ENCODE data around the gene DMD. TPM values are rescaled to one million over a fixed set of nuclear protein-coding genes. Genes with fewer than 3 reads are reported as not detected.

Gene DMD
- total and polyA plus RNA-seq, 2 of the 8 experiments (the other 6 are each of a cell fraction or from before 2014, with no cell fraction given), result 4.8 to 7.4 TPM

DNA sequence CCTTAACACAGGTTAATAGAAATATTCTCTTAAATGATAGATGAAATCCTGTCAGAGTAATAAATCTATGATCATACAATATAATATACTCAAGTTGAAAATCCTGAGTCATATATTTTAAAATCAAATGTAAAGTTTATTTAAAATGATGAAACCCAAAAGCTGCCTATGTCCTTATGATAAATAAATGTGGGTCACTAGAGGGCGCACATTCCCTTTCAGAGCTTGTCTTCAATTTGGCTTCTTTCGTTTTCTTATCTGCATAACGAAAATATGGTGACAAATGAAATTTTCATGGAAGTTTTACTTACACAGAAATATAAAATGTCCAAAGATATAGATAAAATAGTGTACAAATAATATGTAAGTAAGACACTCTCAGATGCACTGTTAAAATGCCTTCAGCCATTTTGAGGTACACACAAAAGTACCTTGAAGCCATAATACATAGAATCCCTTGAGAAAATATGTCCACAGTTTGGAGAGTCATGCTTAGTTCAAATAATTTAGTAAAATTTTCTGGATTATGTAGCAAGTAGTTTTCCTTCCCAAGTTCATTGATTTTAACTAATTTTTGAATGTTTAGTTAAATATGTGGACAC, 680.4 kb downstream of the DMD start:
- POLR2A ChIA-PET (ENCODE audit: partially characterized antibody), result no interaction called here
- H3K4me2 ChIP-seq (ENCODE audit: insufficient read depth in 1 of 2, low read depth in 2 of 2, low read length in 2 of 2), result no peak overlapping the region

More for the DNA sequence above, 680.4 kb downstream of the DMD start:
- Histone ChIP-seq H3K4me1 (replicated peaks in 1 of 4; ENCODE audit: control insufficient read depth in 3 of 4, insufficient read depth in 4 of 4, low read length in 3 of 4) (no peaks in the 10 kb centered on the region), H2AFZ (ENCODE audit: low read length) (no peak overlapping the region), H3K36me3 (ENCODE audit: control insufficient read depth in 2 of 4, insufficient read depth in 4 of 4, low read length in 3 of 4) (no peaks in the 10 kb centered on the region), H3K18ac (ENCODE audit: extremely low read depth, low read length) (no peak overlapping the region), H3K9me3 (ENCODE audit: insufficient read depth in 2 of 2, low read depth in 1 of 2, low read length in 1 of 2) (no peaks in the 10 kb centered on the region), H3K9ac (replicated peaks in 1 of 4; ENCODE audit: extremely low read depth in 1 of 4, low read depth in 3 of 4, low read length in 3 of 4) (no peak overlapping the region), H3K14ac (ENCODE audit: insufficient read length) (no peak overlapping the region), H3K4ac (replicated peaks; ENCODE audit: insufficient read length, low read depth, low read length) (no peak overlapping the region), H4K8ac (ENCODE audit: extremely low read depth, insufficient read depth, low read length) (no peak overlapping the region), H3K27me3 (replicated peaks in 1 of 4; ENCODE audit: control insufficient read depth in 3 of 4, extremely low read depth in 1 of 4, insufficient read depth in 3 of 4, low read length in 3 of 4) (no peaks in the 10 kb centered on the region), H2AK5ac (ENCODE audit: low read depth, low read length) (no peak overlapping the region), H4K91ac (replicated peaks; ENCODE audit: insufficient read length, low read length) (no peak overlapping the region), H3K27ac (ENCODE audit: low read depth, low read length) (no peak overlapping the region), H2BK120ac (replicated peaks; ENCODE audit: low read depth, low read length) (no peak overlapping the region), H3K23ac (ENCODE audit: insufficient read length) (no peak overlapping the region), H2BK15ac (ENCODE audit: low read length) (no peak overlapping the region), H3K4me3 (ENCODE audit: extremely low read depth in 1 of 4, insufficient read depth in 2 of 4, low read depth in 3 of 4, low read length in 4 of 4) (no peak overlapping the region), H4K20me1 (replicated peaks in 1 of 2; ENCODE audit: control insufficient read depth in 1 of 2, insufficient read depth in 2 of 2, low read length in 2 of 2) (no peaks in the 10 kb centered on the region), H2BK12ac (ENCODE audit: low read depth, low read length) (no peak overlapping the region), H3K79me2 (ENCODE audit: control insufficient read depth in 1 of 2, insufficient read depth in 2 of 2, low read length in 2 of 2) (no peaks in the 10 kb centered on the region), H4K5ac (ENCODE audit: insufficient read length, low read depth, low read length) (no peak overlapping the region), H3K56ac (replicated peaks; ENCODE audit: insufficient read length, low read depth, low read length) (no peak overlapping the region), H2BK5ac (ENCODE audit: low read depth, low read length) (no peak overlapping the region), H2BK20ac (ENCODE audit: low read length) (no peak overlapping the region), H3K23me2 (ENCODE audit: low read depth, low read length) (no peaks in the 10 kb centered on the region), H3K79me1 (ENCODE audit: low read depth, low read length) (no peaks in the 10 kb centered on the region)
- peak; percentile 56 to 59 for TF ChIP-seq RAD21 (IDR thresholded peaks at IDR 0.05 in 1 of 2, conservative IDR thresholded peaks at IDR 0.05 in 1 of 2; ENCODE audit: low read depth in 2 of 2, low read length in 2 of 2)
- TF ChIP-seq, protein P1, sequence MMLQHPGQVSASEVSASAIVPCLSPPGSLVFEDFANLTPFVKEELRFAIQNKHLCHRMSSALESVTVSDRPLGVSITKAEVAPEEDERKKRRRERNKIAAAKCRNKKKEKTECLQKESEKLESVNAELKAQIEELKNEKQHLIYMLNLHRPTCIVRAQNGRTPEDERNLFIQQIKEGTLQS (IDR thresholded peaks at IDR 0.05; ENCODE audit: insufficient read depth, low read depth, low read length), result no peak
- TF ChIP-seq, protein P2, sequence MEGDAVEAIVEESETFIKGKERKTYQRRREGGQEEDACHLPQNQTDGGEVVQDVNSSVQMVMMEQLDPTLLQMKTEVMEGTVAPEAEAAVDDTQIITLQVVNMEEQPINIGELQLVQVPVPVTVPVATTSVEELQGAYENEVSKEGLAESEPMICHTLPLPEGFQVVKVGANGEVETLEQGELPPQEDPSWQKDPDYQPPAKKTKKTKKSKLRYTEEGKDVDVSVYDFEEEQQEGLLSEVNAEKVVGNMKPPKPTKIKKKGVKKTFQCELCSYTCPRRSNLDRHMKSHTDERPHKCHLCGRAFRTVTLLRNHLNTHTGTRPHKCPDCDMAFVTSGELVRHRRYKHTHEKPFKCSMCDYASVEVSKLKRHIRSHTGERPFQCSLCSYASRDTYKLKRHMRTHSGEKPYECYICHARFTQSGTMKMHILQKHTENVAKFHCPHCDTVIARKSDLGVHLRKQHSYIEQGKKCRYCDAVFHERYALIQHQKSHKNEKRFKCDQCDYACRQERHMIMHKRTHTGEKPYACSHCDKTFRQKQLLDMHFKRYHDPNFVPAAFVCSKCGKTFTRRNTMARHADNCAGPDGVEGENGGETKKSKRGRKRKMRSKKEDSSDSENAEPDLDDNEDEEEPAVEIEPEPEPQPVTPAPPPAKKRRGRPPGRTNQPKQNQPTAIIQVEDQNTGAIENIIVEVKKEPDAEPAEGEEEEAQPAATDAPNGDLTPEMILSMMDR (IDR thresholded peaks at IDR 0.05; ENCODE audit: control extremely low read depth in 1 of 3, insufficient read depth in 1 of 3, low read depth in 1 of 3, low read length in 3 of 3), result peak in 2 of 3 experiments; percentile 13 to 23; a peak in 2 of 4 replicates
- DNase-seq (ENCODE audit: low read depth in 1 of 2, low spot score in 2 of 2) (no peak), FAIRE-seq (peak; percentile 50)
- CTCF ChIA-PET (ENCODE audit: partially characterized antibody), result interaction anchor here (0.6 to 2.4 kb wide), 6 partner anchors 11 to 1796 kb away, joined by 3 to 7 read pairs (median 3); no protein-coding TSS in a partner anchor
- WGBS, 2 experiments (ENCODE audit: extremely low coverage in 1 of 2, insufficient coverage in 1 of 2, insufficient read length in 1 of 2, insufficient replicate concordance in 2 of 2, low coverage in 1 of 2, low lambda C conversion rate in 2 of 2, missing lambda C conversion rate in 1 of 2), result 8% methylated on average over 3 of the region's 3 CpGs; no CpG with 5 or more reads in 1 of the 2 experiments

Data from H1 (cell line).